ENCODE data around the gene EDC4. TPM values are rescaled to one million over a fixed set of nuclear protein-coding genes. Genes with fewer than 3 reads are reported as not detected.
"Not testable (repeated sequence)": the region's sequence is repeated elsewhere in the genome, so short reads cannot be mapped to it uniquely, and the experiment has no call there.

The EDC4 gene
- total RNA-seq, 1 experiment from 2014 or later, result 50.7 TPM

DNA sequence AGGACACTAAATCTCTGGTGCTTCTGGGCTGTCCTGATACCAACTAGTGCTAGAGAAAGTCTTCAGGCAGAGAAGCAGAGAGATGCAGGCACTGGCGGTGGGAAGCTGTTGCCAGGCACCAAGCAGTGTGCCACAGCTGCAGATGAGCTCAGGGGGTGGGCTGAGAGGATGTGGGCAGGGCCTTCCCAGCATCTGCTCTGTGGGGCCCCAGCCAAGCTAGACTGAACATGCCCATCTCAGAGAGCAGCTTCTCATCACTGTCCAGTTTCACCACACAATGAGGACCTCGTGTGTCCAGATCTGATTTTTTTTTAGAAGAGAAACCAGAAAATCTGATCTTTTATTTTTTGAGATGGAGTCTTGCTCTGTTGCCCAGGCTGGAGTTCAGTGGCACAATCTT, 37.3 kb downstream of the EDC4 start:
- DNase-seq (ENCODE audit: low spot score), result no peak

DNA sequence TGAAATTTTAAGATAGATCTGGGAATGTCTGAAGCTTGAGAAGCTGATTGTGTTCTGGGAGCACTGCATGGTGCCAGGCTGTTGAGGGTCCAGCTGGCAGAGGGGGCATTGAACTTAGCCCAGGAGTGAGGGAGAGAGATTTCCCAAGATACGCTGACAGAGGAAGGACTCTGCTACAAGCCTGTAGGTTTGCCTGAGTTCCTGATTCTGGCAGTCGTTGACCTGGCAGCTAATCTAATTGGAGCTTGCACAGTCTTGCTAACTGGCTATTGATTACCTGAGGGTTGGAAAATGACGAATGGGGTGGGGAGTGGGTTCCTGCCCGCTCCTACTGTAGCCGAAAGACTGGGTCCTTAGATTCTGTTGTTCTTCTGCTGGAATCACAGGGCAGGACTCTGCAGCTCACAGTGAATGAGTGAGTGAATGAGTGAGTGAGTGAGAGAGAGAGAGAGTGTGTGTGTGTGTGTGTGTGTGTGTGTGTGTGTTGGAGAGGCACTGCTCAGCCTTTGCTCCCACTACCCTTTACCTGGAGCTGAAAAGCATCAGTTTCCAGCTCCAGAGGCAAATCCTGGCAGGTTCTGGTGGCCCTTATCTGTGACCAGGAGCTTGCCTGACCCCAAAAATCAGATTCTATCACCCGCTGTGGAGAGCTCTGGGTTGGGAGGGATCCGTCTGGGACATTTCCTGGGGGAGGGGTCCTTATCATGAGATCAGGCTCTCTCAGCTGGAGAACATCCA, 42.1 kb downstream of the EDC4 start:
- DNase-seq (ENCODE audit: low spot score), result no peak

DNA sequence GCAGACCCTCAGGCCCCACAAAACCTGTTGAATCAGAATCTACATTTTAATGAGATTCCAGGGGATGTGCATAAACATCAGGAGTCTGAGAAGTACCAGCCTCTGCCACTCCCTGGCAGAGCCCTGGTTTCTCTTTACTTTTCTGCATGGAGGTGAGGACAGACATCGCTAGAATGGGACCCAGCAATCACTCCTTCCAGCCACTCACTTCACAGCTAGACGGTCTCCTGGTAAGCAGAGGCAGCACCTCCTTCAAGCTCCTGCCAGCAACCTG, 42.6 kb downstream of the EDC4 start:
- not testable (repeated sequence) for DNase-seq (ENCODE audit: low spot score)

DNA sequence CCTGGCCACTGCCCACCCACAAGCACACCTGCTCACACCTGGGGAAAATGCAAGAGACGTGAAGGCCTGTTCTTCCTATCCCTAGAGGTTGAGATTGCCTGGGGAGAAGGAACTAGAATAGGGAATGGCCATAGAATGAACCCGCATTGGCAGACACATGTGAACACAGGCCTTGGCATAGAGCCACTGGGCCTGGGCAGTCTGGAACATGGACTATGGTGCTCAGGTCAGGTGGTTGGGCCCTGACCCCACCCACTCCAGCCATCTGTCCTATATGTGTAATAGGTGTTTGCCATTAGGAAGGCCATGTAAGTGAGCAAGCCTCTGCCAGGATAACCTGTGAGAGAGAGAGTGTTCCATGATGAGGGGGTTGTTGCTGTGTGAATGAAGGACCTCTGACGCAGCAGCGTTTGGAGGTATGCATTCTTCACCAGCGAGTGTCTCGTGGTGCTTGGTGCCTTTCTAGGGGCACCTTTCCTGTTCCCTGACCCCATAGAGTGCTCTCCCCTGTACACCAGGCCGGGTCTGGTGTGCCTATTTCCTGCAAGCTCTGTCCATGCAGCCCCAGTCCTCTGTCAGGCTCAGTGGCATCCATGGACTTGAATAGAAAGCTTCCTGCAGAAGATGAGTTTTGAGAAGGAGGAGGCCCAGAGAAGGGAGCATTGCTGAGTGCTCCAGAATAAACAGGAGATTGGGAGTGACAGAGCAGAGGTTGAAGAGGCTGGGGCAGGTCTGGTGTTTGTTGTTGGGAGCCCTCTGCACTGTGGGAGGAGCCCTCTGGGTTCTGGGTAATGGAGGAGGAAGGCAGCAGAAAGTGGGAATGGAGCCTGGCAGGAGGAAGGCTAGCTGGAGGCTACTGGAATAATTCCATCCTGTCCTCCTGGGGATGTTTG, 43.2 kb downstream of the EDC4 start:
- no peak for DNase-seq (ENCODE audit: low spot score)

DNA sequence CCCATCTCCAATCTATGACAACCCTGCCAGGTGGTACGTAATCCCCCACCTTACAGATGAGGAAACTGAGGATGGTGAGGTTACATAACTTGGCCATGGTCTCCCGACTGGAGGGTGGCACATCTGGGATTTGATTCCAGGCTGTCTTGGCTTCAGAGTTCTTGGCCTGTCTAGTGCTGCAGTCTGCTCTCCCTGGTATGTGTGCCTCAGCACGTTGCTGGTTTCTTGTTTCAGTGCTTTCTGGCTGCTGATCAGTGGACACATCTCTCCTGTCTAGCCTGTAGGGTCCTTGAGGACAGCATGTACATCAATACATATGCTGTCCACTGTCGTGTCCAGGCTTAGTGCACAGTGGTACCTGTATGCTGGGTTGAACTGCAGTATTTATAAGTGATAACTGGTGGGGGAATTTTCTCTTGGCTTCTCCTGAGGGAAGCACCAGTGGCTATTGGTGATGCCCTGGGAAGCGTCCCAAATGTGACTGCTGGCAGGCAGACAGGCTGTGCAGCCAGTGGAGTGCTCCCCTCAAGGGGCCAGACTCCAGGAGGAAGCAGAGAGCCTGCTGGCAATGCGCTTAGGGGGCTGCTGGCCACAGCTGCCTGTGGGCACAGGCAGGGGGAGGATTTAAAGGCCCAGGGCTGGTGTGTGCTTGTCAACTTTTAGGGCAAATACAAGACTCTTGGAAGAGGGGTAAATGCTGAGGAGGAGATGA, 44.4 kb downstream of the EDC4 start:
- no peak for DNase-seq (ENCODE audit: low spot score)

DNA sequence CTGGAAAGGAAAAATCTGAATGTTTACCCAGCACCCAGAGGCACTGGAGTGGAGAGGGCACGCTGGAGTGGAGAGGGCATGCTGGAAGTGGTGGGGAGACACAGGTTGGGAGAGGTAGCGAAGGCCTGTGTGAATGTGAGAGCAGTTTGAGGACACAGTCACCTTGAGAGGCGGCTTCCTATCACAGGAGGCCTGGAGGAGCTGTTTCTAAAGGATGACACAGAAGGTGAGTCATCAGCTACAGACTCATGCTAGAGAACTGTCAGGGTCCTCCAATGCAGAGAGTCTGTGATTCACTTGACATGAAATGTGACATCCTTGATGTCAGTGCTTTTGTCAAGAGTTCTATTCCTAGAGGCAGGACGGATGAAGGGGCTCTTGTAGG, 45.0 kb downstream of the EDC4 start:
- DNase-seq (ENCODE audit: low spot score), result peak; percentile 85

DNA sequence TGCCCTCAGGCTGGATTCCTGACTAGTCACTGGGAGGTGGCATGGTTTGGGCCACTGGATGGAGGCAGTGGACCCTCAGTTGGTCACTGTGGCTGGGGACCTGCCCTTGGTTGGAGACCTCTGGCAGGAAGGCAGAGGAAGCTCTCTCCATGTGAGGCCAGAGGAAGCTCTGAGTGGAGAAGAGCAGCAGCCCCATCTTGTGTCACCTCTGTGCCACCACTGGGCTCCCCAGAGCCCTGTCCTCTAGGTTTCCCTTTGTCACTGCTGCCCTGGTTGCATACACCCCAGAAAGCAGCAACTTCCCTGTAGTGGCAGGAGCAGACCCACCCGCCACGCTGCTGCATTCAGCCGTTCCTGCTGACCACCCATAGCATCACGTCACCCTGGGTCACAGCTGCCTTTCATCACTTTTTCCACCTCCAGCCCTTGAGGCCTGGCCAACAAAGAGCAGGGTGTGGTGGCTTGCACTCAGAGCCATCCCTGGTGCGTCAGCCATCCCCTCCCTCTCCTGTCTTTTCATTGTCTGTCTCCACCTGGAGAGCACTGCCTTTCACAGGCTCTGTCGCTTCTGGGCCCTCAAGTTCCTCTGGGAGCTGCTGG, 46.9 kb downstream of the EDC4 start:
- no peak for DNase-seq (ENCODE audit: low spot score)

DNA sequence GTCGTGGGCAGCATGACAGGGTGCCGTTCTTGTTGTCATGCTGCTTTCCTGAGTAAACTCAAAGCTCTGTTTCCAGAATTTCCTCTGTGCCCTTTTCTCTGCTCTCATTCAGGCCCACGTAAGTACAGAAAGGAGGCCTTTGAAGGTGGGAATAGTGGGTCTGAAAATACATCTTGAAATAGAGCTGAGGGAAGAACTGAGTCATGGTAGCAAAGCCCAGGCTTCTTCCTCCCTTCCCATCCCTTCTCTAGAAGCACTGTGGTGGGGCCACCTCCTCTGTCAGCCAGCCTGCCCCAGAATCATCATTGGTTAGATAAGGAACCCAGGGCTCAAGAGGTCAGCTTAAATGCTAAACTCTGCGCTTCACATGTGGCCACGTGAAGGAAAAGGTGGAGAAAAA, 49.4 kb downstream of the EDC4 start:
- DNase-seq (ENCODE audit: low spot score), result no peak

DNA sequence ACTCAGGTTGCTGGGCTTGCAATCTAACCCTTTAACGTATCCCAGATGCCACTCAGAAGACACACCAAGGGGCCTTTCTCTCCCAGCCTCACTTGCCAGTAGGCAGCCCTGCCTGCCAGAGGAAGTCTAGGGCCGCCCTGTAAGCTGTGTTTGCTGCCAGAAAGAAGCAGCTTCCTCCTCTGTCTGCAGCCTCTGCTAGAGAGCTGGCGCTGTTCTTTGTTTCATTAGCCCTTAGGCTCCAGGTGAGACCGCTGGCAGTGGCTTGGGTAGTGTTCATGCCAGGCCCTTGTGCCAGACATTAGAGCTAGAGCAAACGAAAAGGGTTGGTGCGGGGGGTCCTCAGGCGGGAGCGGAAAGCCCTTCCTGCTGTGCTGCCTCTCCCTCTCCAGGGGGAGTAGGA, 49.9 kb downstream of the EDC4 start:
- DNase-seq (ENCODE audit: low spot score), result no peak

DNA sequence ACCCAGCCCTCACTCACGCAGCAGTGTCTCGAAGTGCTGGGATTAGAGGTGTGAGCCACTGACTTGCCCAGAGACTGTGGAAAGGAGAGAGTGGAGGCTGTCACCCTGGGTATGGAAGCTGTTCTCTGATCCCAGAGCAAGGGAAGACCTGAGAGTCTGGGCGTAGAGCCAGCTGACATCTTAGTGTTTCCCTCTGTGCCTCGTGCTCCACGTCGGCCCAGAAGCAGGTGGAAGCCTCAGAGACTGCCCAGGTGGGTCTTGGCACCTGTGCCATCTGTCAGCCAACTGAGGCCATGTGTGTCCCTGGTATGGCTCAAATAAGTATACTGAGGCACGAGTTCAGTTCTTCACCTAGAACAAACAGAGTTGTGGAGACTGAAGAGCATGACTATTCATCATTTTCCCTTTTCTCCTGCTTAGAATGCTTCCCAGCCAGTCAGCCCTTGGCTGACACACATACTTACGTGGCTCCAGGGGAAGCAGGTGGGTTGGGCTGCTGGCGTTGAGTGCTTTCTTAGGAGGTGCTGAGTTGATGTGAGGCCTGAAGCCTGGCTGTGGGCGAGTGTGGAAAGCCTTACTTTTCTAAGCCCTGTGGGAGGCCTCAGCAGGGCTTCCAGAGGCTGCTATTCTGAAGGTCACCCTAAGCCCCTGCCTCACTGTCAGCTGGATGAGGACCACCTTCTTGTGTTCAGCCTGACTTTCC, 50.7 kb downstream of the EDC4 start:
- no peak for DNase-seq (ENCODE audit: low spot score)

DNA sequence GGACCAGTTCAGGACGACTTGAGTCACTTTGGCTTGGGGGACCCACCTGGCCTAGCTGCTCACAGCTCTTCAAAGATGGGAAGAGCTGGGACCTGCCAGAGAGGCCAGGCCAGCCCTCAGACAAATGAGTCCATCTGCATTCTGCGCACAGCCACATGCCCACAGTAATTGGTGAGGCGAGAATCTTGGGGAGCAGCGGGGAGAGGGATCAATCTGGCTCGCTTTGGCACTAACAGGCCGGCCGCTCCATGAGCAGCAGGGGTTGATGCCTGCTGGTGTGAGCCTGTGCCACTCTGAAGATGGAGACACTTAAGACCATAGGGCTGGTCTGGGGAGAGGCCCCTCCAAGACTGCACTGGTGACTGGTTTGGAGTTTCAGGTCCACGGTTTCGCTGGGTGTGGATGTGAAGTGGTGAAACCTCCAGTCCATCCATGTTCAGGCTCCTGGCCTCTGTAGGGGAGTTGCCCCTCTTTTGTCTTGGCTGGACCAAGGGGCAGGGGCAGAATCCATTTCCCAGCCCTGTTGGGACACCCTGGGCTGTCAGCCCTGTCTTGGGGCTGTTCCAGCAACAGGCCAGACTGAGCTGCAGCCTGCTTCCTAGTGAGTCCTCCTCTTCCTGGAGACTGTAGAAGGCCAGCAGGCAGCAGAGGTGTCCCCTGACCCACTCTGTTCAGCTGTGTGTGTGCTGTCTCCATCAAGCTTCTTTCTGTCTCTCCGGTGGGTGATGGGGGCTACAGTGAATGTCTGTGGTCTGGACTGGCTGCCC, 51.5 kb downstream of the EDC4 start:
- DNase-seq (ENCODE audit: low spot score), result no peak

DNA sequence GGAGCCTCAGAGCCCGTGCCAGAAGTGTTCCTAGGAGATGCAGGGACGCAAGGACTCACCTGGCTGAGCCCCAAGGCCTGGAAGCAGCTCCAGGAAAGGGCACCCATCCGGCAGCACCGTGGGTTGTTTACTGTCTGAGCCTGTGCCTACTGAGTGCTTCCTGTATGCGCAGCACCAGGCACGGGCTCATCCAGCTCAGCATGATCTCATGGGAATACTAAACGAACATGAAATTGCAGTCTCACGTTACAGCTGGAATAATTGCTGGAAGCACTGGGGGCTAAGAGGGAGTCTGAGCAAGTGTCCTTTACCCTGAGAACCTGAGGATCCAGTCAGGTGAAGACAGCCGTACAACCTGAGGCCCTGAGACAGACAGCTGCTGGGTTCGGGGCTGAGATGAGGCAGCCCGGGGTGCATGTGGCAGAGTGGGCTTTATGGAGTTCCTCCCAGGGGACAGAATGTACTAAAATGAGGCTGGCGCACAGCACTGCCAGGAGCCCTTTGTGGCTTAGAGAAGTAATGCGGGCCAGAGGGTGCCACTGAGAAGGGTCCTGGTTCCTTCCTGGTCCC, 53.4 kb downstream of the EDC4 start:
- no peak for DNase-seq (ENCODE audit: low spot score)

DNA sequence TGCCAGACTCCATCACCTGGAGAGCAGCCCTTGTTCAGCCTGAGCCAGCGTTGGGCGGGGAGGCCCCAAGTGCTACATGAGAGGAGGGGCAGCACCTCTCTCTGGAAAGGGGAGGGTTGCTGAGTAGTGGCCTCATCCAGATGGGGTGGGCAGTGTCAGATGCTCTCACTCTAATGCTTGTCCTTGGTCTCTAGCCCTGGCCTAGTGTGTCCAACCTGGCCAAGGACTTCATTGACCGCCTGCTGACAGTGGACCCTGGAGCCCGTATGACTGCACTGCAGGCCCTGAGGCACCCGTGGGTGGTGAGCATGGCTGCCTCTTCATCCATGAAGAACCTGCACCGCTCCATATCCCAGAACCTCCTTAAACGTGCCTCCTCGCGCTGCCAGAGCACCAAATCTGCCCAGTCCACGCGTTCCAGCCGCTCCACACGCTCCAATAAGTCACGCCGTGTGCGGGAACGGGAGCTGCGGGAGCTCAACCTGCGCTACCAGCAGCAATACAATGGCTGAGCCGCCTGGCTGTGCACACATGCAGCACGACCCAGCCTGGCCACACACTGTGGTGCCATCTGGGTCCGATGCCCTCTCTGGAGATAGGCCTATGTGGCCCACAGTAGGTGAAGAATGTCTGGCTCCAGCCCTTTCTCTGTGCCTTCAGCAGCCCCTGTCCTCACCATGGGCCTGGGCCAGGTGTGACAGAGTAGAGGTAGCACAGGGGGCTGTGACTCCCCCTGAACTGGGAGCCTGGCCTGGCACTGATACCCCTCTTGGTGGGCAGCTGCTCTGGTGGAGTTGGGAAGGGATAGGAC, 54.5 kb downstream of the EDC4 start:
- no peak for DNase-seq (ENCODE audit: low spot score)

DNA sequence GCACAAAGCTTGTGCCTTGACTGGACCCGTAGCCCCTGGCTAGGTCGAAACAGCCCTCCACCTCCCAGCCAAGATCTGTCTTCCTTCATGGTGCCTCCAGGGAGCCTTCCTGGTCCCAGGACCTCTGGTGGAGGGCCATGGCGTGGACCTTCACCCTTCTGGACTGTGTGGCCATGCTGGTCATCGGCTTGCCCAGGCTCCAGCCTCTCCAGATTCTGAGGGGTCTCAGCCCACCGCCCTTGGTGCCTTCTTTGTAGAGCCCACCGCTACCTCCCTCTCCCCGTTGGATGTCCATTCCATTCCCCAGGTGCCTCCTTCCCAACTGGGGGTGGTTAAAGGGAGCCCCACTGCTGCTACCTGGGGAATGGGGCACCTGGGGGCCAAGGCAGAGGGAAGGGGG, 55.3 kb downstream of the EDC4 start:
- no peak for DNase-seq (ENCODE audit: low spot score)

DNA sequence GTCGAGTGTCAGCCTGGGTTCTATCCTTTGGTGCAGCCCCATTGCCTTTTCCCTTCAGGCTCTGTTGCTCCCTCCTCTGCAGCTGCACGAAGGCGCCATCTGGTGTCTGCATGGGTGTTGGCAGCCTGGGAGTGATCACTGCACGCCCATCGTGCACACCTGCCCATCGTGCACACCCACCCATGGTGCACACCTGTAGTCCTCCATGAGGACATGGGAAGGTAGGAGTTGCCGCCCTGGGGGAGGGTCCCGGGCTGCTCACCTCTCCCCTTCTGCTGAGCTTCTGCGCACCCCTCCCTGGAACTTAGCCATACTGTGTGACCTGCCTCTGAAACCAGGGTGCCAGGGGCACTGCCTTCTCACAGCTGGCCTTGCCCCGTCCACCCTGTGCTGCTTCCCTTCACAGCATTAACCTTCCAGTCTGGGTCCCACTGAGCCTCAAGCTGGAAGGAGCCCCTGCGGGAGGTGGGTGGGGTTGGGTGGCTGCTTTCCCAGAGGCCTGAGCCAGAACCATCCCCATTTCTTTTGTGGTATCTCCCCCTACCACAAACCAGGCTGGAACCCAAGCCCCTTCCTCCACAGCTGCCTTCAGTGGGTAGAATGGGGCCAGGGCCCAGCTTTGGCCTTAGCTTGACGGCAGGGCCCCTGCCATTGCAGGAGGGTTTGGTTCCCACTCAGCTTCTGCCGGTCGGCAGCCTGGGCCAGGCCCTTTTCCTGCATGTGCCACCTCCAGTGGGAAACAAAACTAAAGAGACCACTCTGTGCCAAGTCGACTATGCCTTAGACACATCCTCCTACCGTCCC, 55.9 kb downstream of the EDC4 start:
- DNase-seq (ENCODE audit: low spot score), result no peak

DNA sequence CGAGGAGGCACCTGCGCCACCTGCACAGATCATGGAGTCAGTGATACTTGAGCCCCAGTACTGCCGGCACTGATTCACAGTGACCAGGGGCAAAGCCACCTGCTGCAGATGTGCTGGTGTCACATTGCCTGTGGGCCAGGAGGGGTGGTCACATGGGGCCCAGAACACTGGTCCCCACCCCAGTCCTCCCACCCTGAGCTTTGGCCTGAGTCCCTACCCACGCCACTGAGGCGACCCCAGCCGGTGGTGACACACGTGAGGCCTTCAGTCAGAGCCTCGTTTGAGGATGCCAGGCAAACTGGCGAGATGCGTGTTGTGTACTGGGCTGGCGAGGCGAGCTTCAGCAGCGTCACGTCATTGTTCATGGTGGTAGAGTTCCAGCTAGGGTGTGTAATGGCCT, 57.3 kb downstream of the EDC4 start:
- no peak for DNase-seq (ENCODE audit: low spot score)

DNA sequence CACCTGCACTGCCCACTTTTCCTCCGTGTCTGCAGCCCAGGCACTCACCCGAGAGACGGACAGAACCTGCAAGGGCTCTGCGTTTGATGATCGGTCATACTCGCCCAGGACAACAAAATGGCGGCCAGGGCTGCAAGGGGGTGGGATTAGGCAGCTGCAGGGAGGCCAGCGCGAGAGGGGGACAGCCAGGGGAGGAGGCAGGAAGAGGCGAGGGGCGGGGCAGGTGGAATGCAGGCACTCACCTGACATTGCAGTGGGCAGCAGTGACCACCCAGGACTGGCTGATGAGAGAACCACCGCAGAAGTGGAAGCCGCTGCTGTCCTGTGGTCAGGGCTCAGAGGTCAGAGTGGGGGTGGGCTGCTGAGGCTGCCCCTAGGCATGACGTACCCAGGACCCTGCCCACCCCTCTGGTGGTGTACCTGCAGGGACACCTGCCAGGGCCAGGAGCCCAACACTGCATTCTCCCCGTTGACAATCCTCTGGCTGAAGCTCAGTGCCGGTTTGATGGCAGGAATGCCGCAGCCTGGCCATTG, 57.9 kb downstream of the EDC4 start:
- DNase-seq (ENCODE audit: low spot score), result no peak

Measured in A172 (cell line).